T-helper 22 cell (primary cell): ENCODE results near the gene ZNF302.
A peak's percentile ranks its signal among the peaks of the same experiment; 100 is the strongest.
"Not testable (repeated sequence)": the region's sequence is repeated elsewhere in the genome, so short reads cannot be mapped to it uniquely, and the experiment has no call there.

Source experiments
- DNase-seq: peaks from one replicate; pipeline ENCODE4 v3.0.0-alpha.2; 2020; ENCODE audit warnings: low read depth

ZNF302 gene

GRCh38 chr19:34671972-34672371 is 5.5 kb upstream of the ZNF302 start:
- no peak for DNase-seq

- DNase-seq = no peak
These were observed 3.9 kb upstream of the ZNF302 start for GRCh38 chr19:34673590-34673989.

- DNase-seq = no peak
These were observed 2.2 kb upstream of the ZNF302 start for GRCh38 chr19:34675250-34675649.

GRCh38 chr19:34675919-34676318 is 1.6 kb upstream of the ZNF302 start:
- DNase-seq = no peak

- DNase-seq = peak; percentile 65
These were observed 637 bp upstream of the ZNF302 start, which contains the start of gene SCGB2B2 for GRCh38 chr19:34676697-34677385. TSS of gene SCGB2B2 (minus strand) at chr19:34677159. CDS start at chr19:34594563, 82,596 bp downstream.

GRCh38 chr19:34678085-34678412 is 571 bp downstream of the ZNF302 start:
- DNase-seq = no peak

GRCh38 chr19:34678421-34678820 is 943 bp downstream of the ZNF302 start:
- DNase-seq = no peak

- DNase-seq = no peak
These were observed 4.0 kb downstream of the ZNF302 start for GRCh38 chr19:34681478-34681877.

- not testable (repeated sequence) for DNase-seq
These were observed 7.8 kb downstream of the ZNF302 start for GRCh38 chr19:34685266-34685665.

- DNase-seq = no peak
These were observed 9.0 kb downstream of the ZNF302 start for GRCh38 chr19:34686455-34686854.

- no peak for DNase-seq
These were observed 9.9 kb downstream of the ZNF302 start for GRCh38 chr19:34687348-34687747.

GRCh38 chr19:34688592-34688991 is 11.1 kb downstream of the ZNF302 start:
- no peak for DNase-seq

GRCh38 chr19:34690372-34690771 is 12.9 kb downstream of the ZNF302 start:
- no peak for DNase-seq

GRCh38 chr19:34692549-34692948 is 15.1 kb downstream of the ZNF302 start:
- no peak for DNase-seq

- no peak for DNase-seq
These were observed 30.2 kb downstream of the ZNF302 start for GRCh38 chr19:34707661-34708060.

- no peak for DNase-seq
These were observed 34.4 kb downstream of the ZNF302 start for GRCh38 chr19:34711890-34712289.

- peak; percentile 12 for DNase-seq
These were observed 35.1 kb downstream of the ZNF302 start for GRCh38 chr19:34712395-34713261.

- no peak for DNase-seq
These were observed 35.8 kb downstream of the ZNF302 start for GRCh38 chr19:34713262-34713637.

GRCh38 chr19:34715357-34715756 is 37.9 kb downstream of the ZNF302 start:
- no peak for DNase-seq

GRCh38 chr19:34722353-34722752 is 44.9 kb downstream of the ZNF302 start:
- DNase-seq = no peak

- DNase-seq = no peak
These were observed 47.9 kb downstream of the ZNF302 start for GRCh38 chr19:34725400-34725799.

- DNase-seq = no peak
These were observed 53.7 kb downstream of the ZNF302 start for GRCh38 chr19:34731019-34731829.

- no peak for DNase-seq
These were observed 54.5 kb downstream of the ZNF302 start for GRCh38 chr19:34731964-34732363.
